Mammary epithelial cell (primary cell): ENCODE data around the gene GTPBP4.

Source experiments
- EZH2 ChIP-seq: IDR thresholded peaks from 2 replicates; pipeline ENCODE4 v1.6.1; 2012; ENCODE audit warnings: low read length, inconsistent platforms, borderline replicate concordance
- TF ChIP-seq, protein P1 (sequence below), 2 donors: IDR thresholded peaks in 1 of 2; conservative IDR thresholded peaks in 1 of 2; 2 replicates each; pipeline ENCODE4 v1.5.1; 2011 to 2012; ENCODE audit warnings: inconsistent platforms in 2 of 2, low read length in 2 of 2, mild to moderate bottlenecking in 2 of 2, control low read depth in 1 of 2, low read depth in 1 of 2; ENCODE audit not compliant: insufficient read depth in 1 of 2; ENCODE audit errors: extremely low read depth in 1 of 2

- TF ChIP-seq, protein P1, sequence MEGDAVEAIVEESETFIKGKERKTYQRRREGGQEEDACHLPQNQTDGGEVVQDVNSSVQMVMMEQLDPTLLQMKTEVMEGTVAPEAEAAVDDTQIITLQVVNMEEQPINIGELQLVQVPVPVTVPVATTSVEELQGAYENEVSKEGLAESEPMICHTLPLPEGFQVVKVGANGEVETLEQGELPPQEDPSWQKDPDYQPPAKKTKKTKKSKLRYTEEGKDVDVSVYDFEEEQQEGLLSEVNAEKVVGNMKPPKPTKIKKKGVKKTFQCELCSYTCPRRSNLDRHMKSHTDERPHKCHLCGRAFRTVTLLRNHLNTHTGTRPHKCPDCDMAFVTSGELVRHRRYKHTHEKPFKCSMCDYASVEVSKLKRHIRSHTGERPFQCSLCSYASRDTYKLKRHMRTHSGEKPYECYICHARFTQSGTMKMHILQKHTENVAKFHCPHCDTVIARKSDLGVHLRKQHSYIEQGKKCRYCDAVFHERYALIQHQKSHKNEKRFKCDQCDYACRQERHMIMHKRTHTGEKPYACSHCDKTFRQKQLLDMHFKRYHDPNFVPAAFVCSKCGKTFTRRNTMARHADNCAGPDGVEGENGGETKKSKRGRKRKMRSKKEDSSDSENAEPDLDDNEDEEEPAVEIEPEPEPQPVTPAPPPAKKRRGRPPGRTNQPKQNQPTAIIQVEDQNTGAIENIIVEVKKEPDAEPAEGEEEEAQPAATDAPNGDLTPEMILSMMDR (conservative IDR thresholded peaks at IDR 0.05 in 1 of 2, IDR thresholded peaks at IDR 0.05 in 1 of 2; ENCODE audit: extremely low read depth in 1 of 2, insufficient read depth in 1 of 2, low read depth in 1 of 2, low read length in 2 of 2) = no peak
- no peak for TF ChIP-seq EZH2
Observed at GRCh38 chr10:944034-944831, 44.0 kb upstream of the GTPBP4 start.
